Measurements from ENCODE around the gene F2RL3. TPM values are rescaled to one million over a fixed set of nuclear protein-coding genes. Genes with fewer than 3 reads are reported as not detected.

Gene F2RL3
- total RNA-seq, 6 experiments from 2014 or later: not detected

DNA sequence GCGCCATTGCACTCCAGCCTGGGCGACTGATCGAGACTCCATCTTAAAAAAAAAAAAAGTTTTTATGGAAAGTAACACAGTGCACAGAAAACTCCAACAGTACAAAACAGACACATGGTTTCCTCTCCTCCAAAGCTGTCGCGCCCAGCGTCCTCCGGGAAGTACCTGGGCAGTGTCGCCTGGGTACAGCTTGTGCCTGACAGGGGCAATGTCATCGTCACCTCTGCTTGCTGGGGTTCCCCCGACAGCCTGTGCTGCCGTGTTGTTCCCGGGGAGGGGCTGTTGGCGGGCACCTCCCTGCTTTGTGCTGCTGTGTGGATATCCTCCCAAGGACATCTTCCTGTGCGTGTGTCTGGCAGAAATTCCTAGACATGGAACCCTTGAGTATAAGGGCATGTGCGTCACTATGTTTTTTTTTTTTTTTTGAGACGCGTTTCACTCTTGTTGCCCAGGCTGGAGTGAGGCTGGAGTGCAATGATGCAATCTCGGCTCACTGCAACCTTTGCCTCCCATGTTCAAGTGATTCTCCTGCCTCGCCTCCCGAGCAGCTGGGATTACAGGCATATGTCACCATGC is 2.4 kb upstream of the F2RL3 start:
- TF ChIP-seq, protein P1, sequence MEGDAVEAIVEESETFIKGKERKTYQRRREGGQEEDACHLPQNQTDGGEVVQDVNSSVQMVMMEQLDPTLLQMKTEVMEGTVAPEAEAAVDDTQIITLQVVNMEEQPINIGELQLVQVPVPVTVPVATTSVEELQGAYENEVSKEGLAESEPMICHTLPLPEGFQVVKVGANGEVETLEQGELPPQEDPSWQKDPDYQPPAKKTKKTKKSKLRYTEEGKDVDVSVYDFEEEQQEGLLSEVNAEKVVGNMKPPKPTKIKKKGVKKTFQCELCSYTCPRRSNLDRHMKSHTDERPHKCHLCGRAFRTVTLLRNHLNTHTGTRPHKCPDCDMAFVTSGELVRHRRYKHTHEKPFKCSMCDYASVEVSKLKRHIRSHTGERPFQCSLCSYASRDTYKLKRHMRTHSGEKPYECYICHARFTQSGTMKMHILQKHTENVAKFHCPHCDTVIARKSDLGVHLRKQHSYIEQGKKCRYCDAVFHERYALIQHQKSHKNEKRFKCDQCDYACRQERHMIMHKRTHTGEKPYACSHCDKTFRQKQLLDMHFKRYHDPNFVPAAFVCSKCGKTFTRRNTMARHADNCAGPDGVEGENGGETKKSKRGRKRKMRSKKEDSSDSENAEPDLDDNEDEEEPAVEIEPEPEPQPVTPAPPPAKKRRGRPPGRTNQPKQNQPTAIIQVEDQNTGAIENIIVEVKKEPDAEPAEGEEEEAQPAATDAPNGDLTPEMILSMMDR (IDR thresholded peaks at IDR 0.05): no peak
- Mint-ChIP-seq H3K36me3 (ENCODE audit: low read depth) (peaks cover 15% of the 10 kb centered on the region), H3K9me3 (peaks cover 16% of the 10 kb centered on the region), H3K27me3 (ENCODE audit: insufficient read depth) (peaks cover 2% of the 10 kb centered on the region), H3K4me1 (ENCODE audit: low read depth) (no peaks in the 10 kb centered on the region), H3K27ac (no peak overlapping the region), H3K4me3 (no peak overlapping the region; the same call in 1 of the 2 replicates)
- no peak for DNase-seq

DNA sequence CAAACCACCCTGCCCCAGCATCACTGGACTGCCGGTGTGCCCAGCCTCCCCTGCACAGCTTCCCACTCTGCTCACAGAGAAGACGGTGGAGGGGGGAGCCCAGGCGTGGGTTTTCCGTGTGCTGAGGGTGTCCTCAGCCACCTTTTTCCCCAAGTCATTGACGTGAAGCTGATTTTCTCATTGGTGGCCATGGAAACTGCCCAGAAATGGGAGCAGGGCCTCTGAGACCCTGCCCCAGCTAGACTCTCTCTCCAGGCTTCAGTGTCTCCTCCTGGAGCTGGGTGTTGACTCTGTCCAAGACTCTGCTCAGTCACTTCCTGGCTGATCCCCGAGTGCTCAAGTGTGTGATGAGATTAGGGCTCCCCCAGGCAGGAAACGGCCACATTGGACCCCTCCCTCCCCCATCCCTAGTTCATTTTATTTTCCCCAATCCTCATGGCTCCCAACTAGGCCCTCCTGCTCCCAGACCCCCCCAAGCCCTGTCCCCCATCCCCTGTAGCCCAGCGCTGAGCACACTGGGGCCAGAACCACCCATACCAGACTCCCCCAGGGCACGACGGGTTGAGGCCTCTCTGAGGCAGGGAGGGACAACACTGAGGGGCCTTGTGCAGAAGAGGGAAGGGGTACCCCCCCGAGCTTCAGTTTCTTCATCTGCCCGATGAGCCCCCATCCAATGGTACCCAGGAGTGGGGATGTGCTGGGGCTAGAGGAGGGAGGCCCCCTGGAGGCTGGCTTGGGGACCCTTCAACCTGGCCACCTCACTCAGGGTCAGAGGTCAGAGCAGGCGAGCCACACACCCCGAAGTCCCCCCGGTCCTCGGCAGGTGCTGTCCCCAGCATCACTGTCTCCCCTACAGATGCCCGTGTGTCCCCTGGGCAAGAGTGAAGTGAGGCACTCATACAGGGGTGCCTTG is 1.2 kb upstream of the F2RL3 start:
- Mint-ChIP-seq H3K4me1 (ENCODE audit: low read depth) (no peaks in the 10 kb centered on the region), H3K4me3 (no peak overlapping the region), H3K36me3 (ENCODE audit: low read depth) (peaks cover 6% of the 10 kb centered on the region; the same call in 1 of the 2 replicates), H3K9me3 (peaks cover 7% of the 10 kb centered on the region), H3K27ac (no peak overlapping the region), H3K27me3 (ENCODE audit: insufficient read depth) (peaks cover 3% of the 10 kb centered on the region; the same call in 1 of the 2 replicates)
- TF ChIP-seq, protein P1 (IDR thresholded peaks at IDR 0.05): no peak
- DNase-seq: no peak

DNA sequence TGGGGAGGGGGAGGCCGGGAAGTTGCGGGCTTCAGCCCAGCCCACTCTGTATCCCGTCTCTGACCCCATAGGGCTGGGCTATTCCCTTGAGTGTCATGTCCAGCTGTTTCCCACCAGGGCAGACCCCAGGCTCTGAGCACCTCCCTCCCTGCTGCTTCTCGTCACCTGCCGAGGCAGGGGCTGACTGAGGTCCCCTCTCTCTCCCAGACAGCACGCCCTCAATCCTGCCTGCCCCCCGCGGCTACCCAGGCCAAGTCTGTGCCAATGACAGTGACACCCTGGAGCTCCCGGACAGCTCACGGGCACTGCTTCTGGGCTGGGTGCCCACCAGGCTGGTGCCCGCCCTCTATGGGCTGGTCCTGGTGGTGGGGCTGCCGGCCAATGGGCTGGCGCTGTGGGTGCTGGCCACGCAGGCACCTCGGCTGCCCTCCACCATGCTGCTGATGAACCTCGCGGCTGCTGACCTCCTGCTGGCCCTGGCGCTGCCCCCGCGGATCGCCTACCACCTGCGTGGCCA is 625 bp downstream of the F2RL3 start:
- DNase-seq: no peak
- no peak overlapping the region for H3K4me3 Mint-ChIP-seq
- TF ChIP-seq, protein P1 (IDR thresholded peaks at IDR 0.05): no peak
- H3K4me1 Mint-ChIP-seq (ENCODE audit: low read depth): no peaks in the 10 kb centered on the region
- no peaks in the 10 kb centered on the region for H3K36me3 Mint-ChIP-seq (ENCODE audit: low read depth)
- no peak overlapping the region for H3K27ac Mint-ChIP-seq
- H3K27me3 Mint-ChIP-seq (ENCODE audit: insufficient read depth): peaks cover 10% of the 10 kb centered on the region
- no peaks in the 10 kb centered on the region for H3K9me3 Mint-ChIP-seq

DNA sequence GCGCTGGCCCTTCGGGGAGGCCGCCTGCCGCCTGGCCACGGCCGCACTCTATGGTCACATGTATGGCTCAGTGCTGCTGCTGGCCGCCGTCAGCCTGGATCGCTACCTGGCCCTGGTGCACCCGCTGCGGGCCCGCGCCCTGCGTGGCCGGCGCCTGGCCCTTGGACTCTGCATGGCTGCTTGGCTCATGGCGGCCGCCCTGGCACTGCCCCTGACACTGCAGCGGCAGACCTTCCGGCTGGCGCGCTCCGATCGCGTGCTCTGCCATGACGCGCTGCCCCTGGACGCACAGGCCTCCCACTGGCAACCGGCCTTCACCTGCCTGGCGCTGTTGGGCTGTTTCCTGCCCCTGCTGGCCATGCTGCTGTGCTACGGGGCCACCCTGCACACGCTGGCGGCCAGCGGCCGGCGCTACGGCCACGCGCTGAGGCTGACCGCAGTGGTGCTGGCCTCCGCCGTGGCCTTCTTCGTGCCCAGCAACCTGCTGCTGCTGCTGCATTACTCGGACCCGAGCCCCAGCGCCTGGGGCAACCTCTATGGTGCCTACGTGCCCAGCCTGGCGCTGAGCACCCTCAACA is 1.2 kb downstream of the F2RL3 start:
- Mint-ChIP-seq H3K9me3 (no peaks in the 10 kb centered on the region), H3K27ac (no peak overlapping the region), H3K36me3 (ENCODE audit: low read depth) (no peaks in the 10 kb centered on the region), H3K4me1 (ENCODE audit: low read depth) (no peaks in the 10 kb centered on the region), H3K27me3 (ENCODE audit: insufficient read depth) (peaks cover 15% of the 10 kb centered on the region), H3K4me3 (no peak overlapping the region)
- DNase-seq: no peak
- TF ChIP-seq, protein P1 (IDR thresholded peaks at IDR 0.05): no peak

DNA sequence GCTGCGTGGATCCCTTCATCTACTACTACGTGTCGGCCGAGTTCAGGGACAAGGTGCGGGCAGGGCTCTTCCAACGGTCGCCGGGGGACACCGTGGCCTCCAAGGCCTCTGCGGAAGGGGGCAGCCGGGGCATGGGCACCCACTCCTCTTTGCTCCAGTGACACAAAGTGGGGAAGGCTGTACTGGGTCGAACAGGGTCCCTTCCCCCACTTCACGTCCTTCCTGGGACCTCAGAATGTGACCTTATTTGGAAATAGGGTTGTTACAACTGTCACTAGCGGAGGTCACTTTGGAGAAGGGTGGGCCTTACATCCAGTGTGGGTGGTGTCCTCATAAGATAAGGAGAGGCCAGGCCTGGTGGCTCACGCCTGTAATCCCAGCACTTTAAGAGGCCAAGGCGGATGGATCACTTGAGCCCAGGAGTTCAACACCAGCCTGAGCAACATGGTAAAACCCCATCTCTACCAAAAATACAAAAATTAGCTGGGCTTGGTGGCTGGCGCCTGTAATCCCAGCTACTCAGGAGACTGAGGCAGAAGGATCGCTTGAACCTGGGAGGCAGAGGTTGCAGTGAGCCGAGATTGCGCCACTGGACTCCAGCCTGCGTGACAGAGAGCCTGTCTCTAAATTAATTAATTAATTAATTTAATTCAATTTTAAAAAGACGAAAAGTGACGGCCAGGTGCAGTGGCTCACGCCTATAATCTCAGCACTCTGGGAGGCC is 1.8 kb downstream of the F2RL3 start:
- DNase-seq: no peak
- H3K4me3 Mint-ChIP-seq: no peak overlapping the region
- no peak overlapping the region for H3K27ac Mint-ChIP-seq
- H3K36me3 Mint-ChIP-seq (ENCODE audit: low read depth): no peaks in the 10 kb centered on the region
- TF ChIP-seq, protein P1 (IDR thresholded peaks at IDR 0.05): no peak
- no peaks in the 10 kb centered on the region for H3K4me1 Mint-ChIP-seq (ENCODE audit: low read depth)
- H3K9me3 Mint-ChIP-seq: no peaks in the 10 kb centered on the region
- peaks cover 17% of the 10 kb centered on the region for H3K27me3 Mint-ChIP-seq (ENCODE audit: insufficient read depth)

All from HFFc6 (cell line).